ENCODE measurements around the gene ATP2B2.

Gene ATP2B2

DNA sequence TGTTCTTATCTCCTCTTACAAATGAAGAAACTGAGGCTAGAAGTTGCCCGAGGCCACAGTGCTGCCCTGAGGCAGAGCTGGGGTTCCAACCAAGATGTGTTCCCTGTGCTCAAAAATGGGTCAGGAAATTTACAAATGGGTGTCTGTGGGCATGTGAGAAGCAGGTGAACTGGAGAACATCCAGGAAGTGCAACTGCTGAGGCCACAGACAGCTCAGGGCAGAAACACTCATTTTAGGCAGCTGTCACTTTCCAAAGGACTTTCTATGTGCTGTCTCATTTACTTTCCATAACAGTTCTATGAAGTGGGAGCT is 47.2 kb upstream of the ATP2B2 start:
- TF ChIP-seq TCF7L2 (IDR thresholded peaks at IDR 0.05; ENCODE audit: borderline replicate concordance, low read depth, low read length) (no peak), ZNF292 (tag by site-specific recombination; IDR thresholded peaks at IDR 0.05; ENCODE audit: borderline replicate concordance, low read depth) (no peak), SP3 (tag by site-specific recombination; IDR thresholded peaks at IDR 0.05) (no peak), ZNF391 (tag by site-specific recombination; IDR thresholded peaks at IDR 0.05; ENCODE audit: borderline replicate concordance, low read depth) (no peak), ZNF76 (tag by site-specific recombination; IDR thresholded peaks at IDR 0.05; ENCODE audit: borderline replicate concordance, low read depth) (no peak), ZNF10 (tag by site-specific recombination; IDR thresholded peaks at IDR 0.05) (no peak), ZNF239 (tag by site-specific recombination; IDR thresholded peaks at IDR 0.05) (no peak), ZNF658 (tag by site-specific recombination; IDR thresholded peaks at IDR 0.05) (no peak), ZNF544 (tag by site-specific recombination; IDR thresholded peaks at IDR 0.05) (no peak), FEZF1 (tag by site-specific recombination; IDR thresholded peaks at IDR 0.05) (no peak)
- TF ChIP-seq, protein P1, sequence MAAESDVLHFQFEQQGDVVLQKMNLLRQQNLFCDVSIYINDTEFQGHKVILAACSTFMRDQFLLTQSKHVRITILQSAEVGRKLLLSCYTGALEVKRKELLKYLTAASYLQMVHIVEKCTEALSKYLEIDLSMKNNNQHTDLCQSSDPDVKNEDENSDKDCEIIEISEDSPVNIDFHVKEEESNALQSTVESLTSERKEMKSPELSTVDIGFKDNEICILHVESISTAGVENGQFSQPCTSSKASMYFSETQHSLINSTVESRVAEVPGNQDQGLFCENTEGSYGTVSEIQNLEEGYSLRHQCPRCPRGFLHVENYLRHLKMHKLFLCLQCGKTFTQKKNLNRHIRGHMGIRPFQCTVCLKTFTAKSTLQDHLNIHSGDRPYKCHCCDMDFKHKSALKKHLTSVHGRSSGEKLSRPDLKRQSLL (tag by site-specific recombination; IDR thresholded peaks at IDR 0.05), result no peak
- TF ChIP-seq, protein P2, sequence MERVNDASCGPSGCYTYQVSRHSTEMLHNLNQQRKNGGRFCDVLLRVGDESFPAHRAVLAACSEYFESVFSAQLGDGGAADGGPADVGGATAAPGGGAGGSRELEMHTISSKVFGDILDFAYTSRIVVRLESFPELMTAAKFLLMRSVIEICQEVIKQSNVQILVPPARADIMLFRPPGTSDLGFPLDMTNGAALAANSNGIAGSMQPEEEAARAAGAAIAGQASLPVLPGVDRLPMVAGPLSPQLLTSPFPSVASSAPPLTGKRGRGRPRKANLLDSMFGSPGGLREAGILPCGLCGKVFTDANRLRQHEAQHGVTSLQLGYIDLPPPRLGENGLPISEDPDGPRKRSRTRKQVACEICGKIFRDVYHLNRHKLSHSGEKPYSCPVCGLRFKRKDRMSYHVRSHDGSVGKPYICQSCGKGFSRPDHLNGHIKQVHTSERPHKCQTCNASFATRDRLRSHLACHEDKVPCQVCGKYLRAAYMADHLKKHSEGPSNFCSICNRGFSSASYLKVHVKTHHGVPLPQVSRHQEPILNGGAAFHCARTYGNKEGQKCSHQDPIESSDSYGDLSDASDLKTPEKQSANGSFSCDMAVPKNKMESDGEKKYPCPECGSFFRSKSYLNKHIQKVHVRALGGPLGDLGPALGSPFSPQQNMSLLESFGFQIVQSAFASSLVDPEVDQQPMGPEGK (tag by site-specific recombination; IDR thresholded peaks at IDR 0.05), result no peak
- Histone ChIP-seq H3K4me1 (ENCODE audit: control insufficient read depth, insufficient read depth, low read length) (no peaks in the 10 kb centered on the region; the same call in 1 of the 2 replicates), H3K27ac (ENCODE audit: extremely low read depth, low read depth, low read length) (no peak overlapping the region), H3K36me3 (ENCODE audit: control insufficient read depth in 2 of 2, insufficient read depth in 1 of 2, low read length in 2 of 2) (no peaks in the 10 kb centered on the region), H3K4me3 (ENCODE audit: low read depth, low read length) (no peak overlapping the region), H3K9me3 (ENCODE audit: control insufficient read depth, insufficient read depth, low read depth, low read length) (no peaks in the 10 kb centered on the region)
- ChIA-PET CTCF (no interaction called here), POLR2A (interaction anchor here (0.6 kb wide), 2 partner anchors 133 to 140 kb away, joined by 3 to 5 read pairs; no protein-coding TSS in a partner anchor)

DNA sequence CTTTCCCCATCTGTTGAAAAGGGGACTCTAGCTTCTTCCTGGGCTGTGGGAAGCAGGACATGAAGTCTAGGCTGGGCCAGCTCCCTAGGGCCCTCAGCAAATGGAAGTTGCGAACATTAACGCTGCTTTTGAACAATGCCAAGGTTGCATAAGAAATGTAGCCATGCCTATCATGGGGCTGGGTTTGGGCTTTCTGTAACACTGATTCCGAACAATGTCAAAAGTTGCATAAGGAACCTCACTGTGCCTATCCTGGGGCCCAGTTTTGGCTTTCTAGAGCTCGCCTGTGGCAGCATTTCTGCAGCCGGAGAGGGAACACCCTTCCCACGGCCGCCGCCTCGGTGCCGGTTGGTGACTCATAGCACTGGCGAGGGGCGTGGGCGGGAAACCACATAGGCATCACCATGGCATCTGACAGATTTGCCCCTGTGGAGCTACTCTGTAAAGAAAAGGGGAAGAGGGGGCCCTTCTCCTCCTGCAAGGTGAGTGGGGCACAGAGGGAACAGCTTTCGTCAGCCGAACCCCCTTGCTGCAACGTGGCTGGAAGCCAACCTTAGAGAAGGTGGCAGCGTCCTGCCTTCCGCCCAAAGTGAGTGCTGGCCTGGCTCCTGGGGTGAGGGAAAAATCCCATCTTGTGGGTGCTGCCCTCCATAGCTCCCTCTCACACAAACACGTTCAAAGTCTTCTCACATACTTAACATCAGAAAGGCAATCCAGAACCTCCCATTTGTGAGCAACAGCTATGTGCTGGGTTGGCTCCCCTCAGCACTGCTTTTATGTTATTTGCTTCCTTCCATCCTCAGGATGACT is 46.6 kb upstream of the ATP2B2 start:
- no peaks in the 10 kb centered on the region for H3K36me3 ChIP-seq (ENCODE audit: control insufficient read depth in 2 of 2, insufficient read depth in 1 of 2, low read length in 2 of 2)
- H3K4me1 ChIP-seq (ENCODE audit: control insufficient read depth, insufficient read depth, low read length), result no peaks in the 10 kb centered on the region; the same call in 1 of the 2 replicates
- no peak overlapping the region for H3K27ac ChIP-seq (ENCODE audit: extremely low read depth, low read depth, low read length)
- H3K9me3 ChIP-seq (ENCODE audit: control insufficient read depth, insufficient read depth, low read depth, low read length), result no peaks in the 10 kb centered on the region
- no peak overlapping the region for H3K4me3 ChIP-seq (ENCODE audit: low read depth, low read length)
- ChIA-PET CTCF (interaction anchor here (0.6 to 1.5 kb wide), 2 partner anchors 26 to 508 kb away, joined by 3 read pairs; no protein-coding TSS in a partner anchor), POLR2A (interaction anchor here (0.6 kb wide), 2 partner anchors 132 to 140 kb away, joined by 3 to 5 read pairs; no protein-coding TSS in a partner anchor)
- 0 out of 2 replicates have a peak, but pooled peaks have one; percentile 11 for TF ChIP-seq ZNF600 (tag by site-specific recombination; IDR thresholded peaks at IDR 0.05)
- TF ChIP-seq, protein P3, sequence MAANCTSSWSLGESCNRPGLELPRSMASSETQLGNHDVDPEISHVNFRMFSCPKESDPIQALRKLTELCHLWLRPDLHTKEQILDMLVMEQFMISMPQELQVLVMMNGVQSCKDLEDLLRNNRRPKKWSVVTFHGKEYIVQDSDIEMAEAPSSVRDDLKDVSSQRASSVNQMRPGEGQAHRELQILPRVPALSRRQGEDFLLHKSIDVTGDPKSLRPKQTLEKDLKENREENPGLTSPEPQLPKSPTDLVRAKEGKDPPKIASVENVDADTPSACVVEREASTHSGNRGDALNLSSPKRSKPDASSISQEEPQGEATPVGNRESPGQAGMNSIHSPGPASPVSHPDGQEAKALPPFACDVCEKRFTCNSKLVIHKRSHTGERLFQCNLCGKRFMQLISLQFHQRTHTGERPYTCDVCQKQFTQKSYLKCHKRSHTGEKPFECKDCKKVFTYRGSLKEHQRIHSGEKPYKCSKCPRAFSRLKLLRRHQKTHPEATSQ (tag by site-specific recombination; IDR thresholded peaks at IDR 0.05), result no peak
- TF ChIP-seq ZNF266 (tag by site-specific recombination; IDR thresholded peaks at IDR 0.05; ENCODE audit: low read depth), result no peak
- no peak for TF ChIP-seq ZNF596 (tag by site-specific recombination; IDR thresholded peaks at IDR 0.05)
- TF ChIP-seq ZNF529 (tag by site-specific recombination; IDR thresholded peaks at IDR 0.05; ENCODE audit: insufficient replicate concordance), result no peak
- TF ChIP-seq ZIC2 (tag by site-specific recombination; IDR thresholded peaks at IDR 0.05), result no peak
- TF ChIP-seq ZFHX2 (tag by site-specific recombination; conservative IDR thresholded peaks at IDR 0.05), result peak; percentile 85
- TF ChIP-seq, protein P4, sequence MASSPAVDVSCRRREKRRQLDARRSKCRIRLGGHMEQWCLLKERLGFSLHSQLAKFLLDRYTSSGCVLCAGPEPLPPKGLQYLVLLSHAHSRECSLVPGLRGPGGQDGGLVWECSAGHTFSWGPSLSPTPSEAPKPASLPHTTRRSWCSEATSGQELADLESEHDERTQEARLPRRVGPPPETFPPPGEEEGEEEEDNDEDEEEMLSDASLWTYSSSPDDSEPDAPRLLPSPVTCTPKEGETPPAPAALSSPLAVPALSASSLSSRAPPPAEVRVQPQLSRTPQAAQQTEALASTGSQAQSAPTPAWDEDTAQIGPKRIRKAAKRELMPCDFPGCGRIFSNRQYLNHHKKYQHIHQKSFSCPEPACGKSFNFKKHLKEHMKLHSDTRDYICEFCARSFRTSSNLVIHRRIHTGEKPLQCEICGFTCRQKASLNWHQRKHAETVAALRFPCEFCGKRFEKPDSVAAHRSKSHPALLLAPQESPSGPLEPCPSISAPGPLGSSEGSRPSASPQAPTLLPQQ (tag by site-specific recombination; IDR thresholded peaks at IDR 0.05), result no peak
- TF ChIP-seq KLF16 (tag by site-specific recombination; IDR thresholded peaks at IDR 0.05), result no peak
- TF ChIP-seq ZBTB48 (tag by site-specific recombination; IDR thresholded peaks at IDR 0.05), result no peak
- no peak for TF ChIP-seq ZNF2 (tag by site-specific recombination; IDR thresholded peaks at IDR 0.05)
- TF ChIP-seq MZF1 (tag by site-specific recombination; IDR thresholded peaks at IDR 0.05; ENCODE audit: borderline replicate concordance), result no peak
- no peak for TF ChIP-seq ZNF350 (tag by site-specific recombination; IDR thresholded peaks at IDR 0.05)
- TF ChIP-seq ZBTB20 (tag by site-specific recombination; IDR thresholded peaks at IDR 0.05), result peak; percentile 47
- TF ChIP-seq ZNF776 (tag by site-specific recombination; IDR thresholded peaks at IDR 0.05; ENCODE audit: borderline replicate concordance), result no peak
- TF ChIP-seq GFI1B (tag by site-specific recombination; IDR thresholded peaks at IDR 0.05), result no peak
